DMS114 treated with DMSO at 0.1 percent for 48 hours (cell line): Measurements from ENCODE around the gene KIAA1217.
"Not testable (repeated sequence)": the region's sequence is repeated elsewhere in the genome, so short reads cannot be mapped to it uniquely, and the experiment has no call there.

Experiments
- DNase-seq: peaks from one replicate; lab custom pipeline; 2025; ENCODE audit not compliant: unreplicated experiment; lab: John Stamatoyannopoulos, UW

Gene KIAA1217

GRCh38 chr10:24337723-24338122, 128.8 kb downstream of the KIAA1217 start:
- not testable (repeated sequence) for DNase-seq

GRCh38 chr10:24339387-24339786, 130.4 kb downstream of the KIAA1217 start:
- no peak for DNase-seq

- no peak for DNase-seq
Measured at GRCh38 chr10:24340446-24340845, 131.5 kb downstream of the KIAA1217 start.

- no peak for DNase-seq
Measured at GRCh38 chr10:24340883-24341282, 131.9 kb downstream of the KIAA1217 start.

GRCh38 chr10:24341371-24341770, 132.4 kb downstream of the KIAA1217 start:
- DNase-seq, result no peak

GRCh38 chr10:24341897-24342296, 133.0 kb downstream of the KIAA1217 start:
- no peak for DNase-seq

GRCh38 chr10:24343686-24344085, 134.7 kb downstream of the KIAA1217 start:
- DNase-seq, result no peak

GRCh38 chr10:24344279-24344678, 135.3 kb downstream of the KIAA1217 start:
- no peak for DNase-seq

GRCh38 chr10:24344695-24345463, 135.9 kb downstream of the KIAA1217 start:
- DNase-seq, result no peak

GRCh38 chr10:24346877-24347519, 138.1 kb downstream of the KIAA1217 start:
- DNase-seq, result no peak

- DNase-seq, result no peak
Measured at GRCh38 chr10:24349379-24350001, 140.6 kb downstream of the KIAA1217 start.

GRCh38 chr10:24350070-24350921, 141.4 kb downstream of the KIAA1217 start:
- DNase-seq, result no peak

GRCh38 chr10:24350922-24351225, 141.9 kb downstream of the KIAA1217 start:
- not testable (repeated sequence) for DNase-seq

GRCh38 chr10:24351961-24352360, 143.0 kb downstream of the KIAA1217 start:
- no peak for DNase-seq

GRCh38 chr10:24352399-24352798, 143.5 kb downstream of the KIAA1217 start:
- DNase-seq, result no peak

GRCh38 chr10:24353319-24353718, 144.4 kb downstream of the KIAA1217 start:
- no peak for DNase-seq

- no peak for DNase-seq
Measured at GRCh38 chr10:24355056-24355688, 146.2 kb downstream of the KIAA1217 start.

- no peak for DNase-seq
Measured at GRCh38 chr10:24357344-24358004, 148.5 kb downstream of the KIAA1217 start.

GRCh38 chr10:24358022-24358421, 149.1 kb downstream of the KIAA1217 start:
- no peak for DNase-seq
